H1 (cell line): Measurements from ENCODE around the gene F13B. TPM values are rescaled to one million over a fixed set of nuclear protein-coding genes. Genes with fewer than 3 reads are reported as not detected.

Source experiments
- CTCF ChIA-PET: fragments of 300-600 bp; sonication (Branson Sonifier 250); formaldehyde crosslinking; loops from one replicate; lab custom pipeline; 2021; ENCODE audit not compliant: partially characterized antibody; lab: Charles Lee
- POLR2A ChIA-PET: fragments of 300-600 bp; sonication (Branson Sonifier 250); formaldehyde crosslinking; loops from one replicate; lab custom pipeline; 2021; ENCODE audit warnings: inconsistent platforms; ENCODE audit not compliant: partially characterized antibody; lab: Charles Lee
- DNase-seq, 2 experiments: peaks; one replicate each; pipeline versions ENCODE4 v3.0.0 to v3.0.0-alpha.2; 2010 to 2022; ENCODE audit warnings: low spot score in 2 of 2, low read depth in 1 of 2, mixed read lengths in 1 of 2
- FAIRE-seq: peaks from 2 replicates; lab custom pipeline; 2011; peaks lifted over from hg19 to GRCh38; lab: Jason Lieb, UNC
- H2AFZ ChIP-seq: 2 replicates; pipeline ENCODE4 v1.8.1; 2012; ENCODE audit warnings: low read length, inconsistent platforms
- H2AK5ac ChIP-seq: 2 replicates; pipeline ENCODE4 v1.6.1; 2013; ENCODE audit warnings: low read depth, low read length
- H2BK120ac ChIP-seq: replicated peaks from 2 replicates; pipeline ENCODE3; 2013; ENCODE audit warnings: low read depth, low read length, inconsistent platforms
- H2BK12ac ChIP-seq: 2 replicates; pipeline ENCODE4 v1.6.1; 2013; ENCODE audit warnings: low read depth, low read length
- H2BK15ac ChIP-seq: 2 replicates; pipeline ENCODE4 v1.6.1; 2013; ENCODE audit warnings: low read length
- H2BK20ac ChIP-seq: 2 replicates; pipeline ENCODE4 v1.6.1; 2013; ENCODE audit warnings: low read length
- H2BK5ac ChIP-seq: 2 replicates; pipeline ENCODE4 v1.6.1; 2013; ENCODE audit warnings: low read depth, low read length
- H3K14ac ChIP-seq: 2 replicates; pipeline ENCODE4 v1.6.1; 2013; ENCODE audit warnings: inconsistent platforms; ENCODE audit not compliant: insufficient read length
- H3K18ac ChIP-seq: 2 replicates; pipeline ENCODE4 v1.6.1; 2013; ENCODE audit warnings: low read length; ENCODE audit errors: extremely low read depth
- H3K23ac ChIP-seq: 2 replicates; pipeline ENCODE4 v1.6.1; 2013; ENCODE audit warnings: inconsistent platforms; ENCODE audit not compliant: insufficient read length
- H3K23me2 ChIP-seq: 2 replicates; pipeline ENCODE4 v1.6.1; 2013; ENCODE audit warnings: low read depth, low read length
- H3K27ac ChIP-seq: 2 replicates; pipeline ENCODE4 v1.6.1; 2011; ENCODE audit warnings: low read depth, low read length, inconsistent platforms
- H3K27me3 ChIP-seq, 4 experiments: replicated peaks in 1 of 4; 1 replicate in 1 of 4; 2 replicates in 3 of 4; pipeline versions ENCODE4 v1.6.1 to v1.8.1; 2011 to 2013; ENCODE audit warnings: low read length in 3 of 4, mild to moderate bottlenecking in 3 of 4, inconsistent platforms in 2 of 4, mixed read lengths in 2 of 4, moderate library complexity in 1 of 4; ENCODE audit not compliant: control insufficient read depth in 3 of 4, insufficient read depth in 3 of 4; ENCODE audit errors: extremely low read depth in 1 of 4
- H3K36me3 ChIP-seq, 4 experiments: 2 replicates each; pipeline versions ENCODE4 v1.6.1 to v1.8.1; 2011 to 2013; ENCODE audit warnings: mild to moderate bottlenecking in 4 of 4, low read length in 3 of 4, moderate library complexity in 2 of 4, control low read depth in 1 of 4, inconsistent platforms in 1 of 4; ENCODE audit not compliant: insufficient read depth in 4 of 4, control insufficient read depth in 2 of 4
- H3K4ac ChIP-seq: replicated peaks from 2 replicates; pipeline ENCODE3; 2013; ENCODE audit warnings: low read length, low read depth, mixed read lengths, inconsistent platforms; ENCODE audit not compliant: insufficient read length
- H3K4me1 ChIP-seq, 4 experiments: replicated peaks in 1 of 4; 1 replicate in 1 of 4; 2 replicates in 3 of 4; pipeline versions ENCODE4 v1.6.1 to v1.8.1; 2011 to 2013; ENCODE audit warnings: low read length in 3 of 4, inconsistent platforms in 2 of 4, mixed read lengths in 1 of 4; ENCODE audit not compliant: insufficient read depth in 4 of 4, control insufficient read depth in 3 of 4
- H3K4me2 ChIP-seq, 2 experiments: 2 replicates each; pipeline versions ENCODE4 v1.6.1 to v1.8.1; 2011 to 2013; ENCODE audit warnings: low read depth in 2 of 2, low read length in 2 of 2, control low read depth in 1 of 2, inconsistent platforms in 1 of 2, mild to moderate bottlenecking in 1 of 2; ENCODE audit not compliant: insufficient read depth in 1 of 2
- H3K4me3 ChIP-seq, 4 experiments: fragments of 200-600, 300-600 bp in 1 of 4; sonication (generic), shearing (Covaris generic), sonication (Bioruptor Twin) in 1 of 4; 2 replicates each; pipeline versions ENCODE4 v1.5.1 to v1.8.1; 2011 to 2016; ENCODE audit warnings: low read length in 4 of 4, low read depth in 3 of 4, control low read depth in 2 of 4, inconsistent platforms in 2 of 4, mild to moderate bottlenecking in 2 of 4, mixed read lengths in 1 of 4, moderate library complexity in 1 of 4; ENCODE audit not compliant: insufficient read depth in 2 of 4; ENCODE audit errors: extremely low read depth in 1 of 4
- H3K56ac ChIP-seq: replicated peaks from 2 replicates; pipeline ENCODE3; 2013; ENCODE audit warnings: low read depth, mild to moderate bottlenecking, mixed read lengths, low read length, inconsistent platforms; ENCODE audit not compliant: insufficient read length
- H3K79me1 ChIP-seq: 2 replicates; pipeline ENCODE4 v1.6.1; 2013; ENCODE audit warnings: low read depth, low read length, control low read depth
- H3K79me2 ChIP-seq, 2 experiments: 2 replicates each; pipeline versions ENCODE4 v1.6.1 to v1.8.1; 2012 to 2013; ENCODE audit warnings: low read length in 2 of 2, mild to moderate bottlenecking in 2 of 2, inconsistent platforms in 1 of 2; ENCODE audit not compliant: insufficient read depth in 2 of 2, control insufficient read depth in 1 of 2
- H3K9ac ChIP-seq, 4 experiments: replicated peaks in 1 of 4; 1 replicate in 1 of 4; 2 replicates in 3 of 4; pipeline versions ENCODE4 v1.6.1 to v1.8.1; 2011 to 2013; ENCODE audit warnings: low read depth in 3 of 4, low read length in 3 of 4, control low read depth in 2 of 4, mild to moderate bottlenecking in 2 of 4, moderate library complexity in 2 of 4, inconsistent platforms in 1 of 4; ENCODE audit errors: extremely low read depth in 1 of 4
- H3K9me3 ChIP-seq, 2 experiments: 2 replicates each; pipeline versions ENCODE4 v1.6.1 to v1.8.1; 2012 to 2013; ENCODE audit warnings: mild to moderate bottlenecking in 2 of 2, moderate library complexity in 2 of 2, control low read depth in 1 of 2, inconsistent platforms in 1 of 2, low read depth in 1 of 2, low read length in 1 of 2, mixed read lengths in 1 of 2; ENCODE audit not compliant: insufficient read depth in 2 of 2
- H4K20me1 ChIP-seq, 2 experiments: replicated peaks in 1 of 2; 2 replicates each; pipeline versions ENCODE3 to v1.8.1; 2011 to 2013; ENCODE audit warnings: inconsistent platforms in 2 of 2, low read length in 2 of 2, mild to moderate bottlenecking in 1 of 2; ENCODE audit not compliant: insufficient read depth in 2 of 2, control insufficient read depth in 1 of 2
- H4K5ac ChIP-seq: 2 replicates; pipeline ENCODE4 v1.6.1; 2013; ENCODE audit warnings: low read length, low read depth, mixed read lengths, inconsistent platforms; ENCODE audit not compliant: insufficient read length
- H4K8ac ChIP-seq: 2 replicates; pipeline ENCODE4 v1.8.0; 2013; ENCODE audit warnings: mild to moderate bottlenecking, moderate library complexity, low read length, inconsistent platforms; ENCODE audit not compliant: insufficient read depth; ENCODE audit errors: extremely low read depth
- H4K91ac ChIP-seq: replicated peaks from 2 replicates; pipeline ENCODE3; 2013; ENCODE audit warnings: low read length, mixed read lengths, inconsistent platforms; ENCODE audit not compliant: insufficient read length
- BACH1 ChIP-seq: IDR thresholded peaks from 2 replicates; pipeline ENCODE4 v1.6.1; 2012; ENCODE audit warnings: low read length, improper control_type of control experiment
- CEBPB ChIP-seq: IDR thresholded peaks from 2 replicates; pipeline ENCODE4 v1.6.1; 2012; ENCODE audit warnings: low read depth, low read length
- CHD2 ChIP-seq: IDR thresholded peaks from 2 replicates; pipeline ENCODE4 v1.6.1; 2012; ENCODE audit warnings: low read length, improper control_type of control experiment
- CTBP2 ChIP-seq: IDR thresholded peaks from 2 replicates; pipeline ENCODE4 v1.7.0; 2011; ENCODE audit warnings: borderline replicate concordance, mild to moderate bottlenecking, moderate library complexity, mixed read lengths, low read length; ENCODE audit not compliant: insufficient read depth, insufficient read length
- PHF8 ChIP-seq: fragments of 200-600 bp; sonication (generic); conservative IDR thresholded peaks from 2 replicates; pipeline ENCODE4 v1.7.1; 2012; ENCODE audit warnings: low read depth, mild to moderate bottlenecking, inconsistent platforms, low read length, moderate library complexity
- POU5F1 ChIP-seq: IDR thresholded peaks from 2 replicates; pipeline ENCODE4 v1.6.1; 2011; ENCODE audit warnings: low read depth, mild to moderate bottlenecking, low read length, moderate library complexity
- RBBP5 ChIP-seq: IDR thresholded peaks from 2 replicates; pipeline ENCODE4 v1.7.1; 2012; ENCODE audit warnings: low read depth, mild to moderate bottlenecking, inconsistent platforms, low read length, moderate library complexity, borderline replicate concordance
- TBP ChIP-seq: IDR thresholded peaks from 2 replicates; pipeline ENCODE4 v1.6.1; 2011; ENCODE audit warnings: low read depth, low read length, improper control_type of control experiment
- TEAD4 ChIP-seq: IDR thresholded peaks from 2 replicates; pipeline ENCODE4 v1.6.1; 2012; ENCODE audit warnings: low read depth, low read length, inconsistent platforms, mixed read lengths
- YY1 ChIP-seq: IDR thresholded peaks from 2 replicates; pipeline ENCODE4 v1.6.1; 2011; ENCODE audit warnings: low read depth, mild to moderate bottlenecking, low read length
- ZNF274 ChIP-seq: IDR thresholded peaks from 2 replicates; pipeline ENCODE4 v1.7.0; 2012; ENCODE audit warnings: low read length, borderline replicate concordance; ENCODE audit errors: extremely low read depth
- WGBS, 2 experiments: shearing (Covaris generic) in 1 of 2; methylation state at CpG; one replicate each; pipeline versions ENCODE4 v1.1.6 to v1.1.7; 2013 to 2015; ENCODE audit warnings: low lambda C conversion rate in 2 of 2, mixed read lengths in 2 of 2, inconsistent platforms in 1 of 2, low coverage in 1 of 2, missing lambda C conversion rate in 1 of 2; ENCODE audit not compliant: insufficient replicate concordance in 2 of 2, insufficient coverage in 1 of 2, insufficient read length in 1 of 2; ENCODE audit errors: extremely low coverage in 1 of 2, missing lambda C conversion rate in 1 of 2; 5-methylcytosine and 5-hydroxymethylcytosine counted together
- polyA plus RNA-seq, 7 experiments: library from polyadenylated mRNA; depleted of rRNA in 3 of 7; stranded (reverse) in 5 of 7; unstranded in 2 of 7; fragments of >200 nt in 5 of 7; fragments of 200-250 nt in 2 of 7; gene quantifications; 1 replicate in 5 of 7; 2 replicates in 1 of 7; 4 replicates in 1 of 7; pipeline versions ENCODE4 v1.2.1 to v1.2.3, GENCODE V29; 2011 to 2013; ENCODE audit warnings: missing spikeins in 2 of 7, mixed read lengths in 2 of 7
- total RNA-seq: library from RNA; stranded (reverse); fragmentation: NEBNext Ultra II Directional; extraction: Animal tissue kit (Norgen Biotek cat#: 25700); gene quantifications from 2 replicates; pipeline ENCODE4 v1.2.1, GENCODE V29; 2021
- TF ChIP-seq, protein P1 (sequence below): IDR thresholded peaks from 2 replicates; pipeline ENCODE4 v1.6.1; 2012; ENCODE audit warnings: inconsistent platforms

F13B gene
- total and polyA plus RNA-seq, 2 of the 8 experiments (the other 6 are each of a cell fraction or from before 2014, with no cell fraction given) = not detected

DNA sequence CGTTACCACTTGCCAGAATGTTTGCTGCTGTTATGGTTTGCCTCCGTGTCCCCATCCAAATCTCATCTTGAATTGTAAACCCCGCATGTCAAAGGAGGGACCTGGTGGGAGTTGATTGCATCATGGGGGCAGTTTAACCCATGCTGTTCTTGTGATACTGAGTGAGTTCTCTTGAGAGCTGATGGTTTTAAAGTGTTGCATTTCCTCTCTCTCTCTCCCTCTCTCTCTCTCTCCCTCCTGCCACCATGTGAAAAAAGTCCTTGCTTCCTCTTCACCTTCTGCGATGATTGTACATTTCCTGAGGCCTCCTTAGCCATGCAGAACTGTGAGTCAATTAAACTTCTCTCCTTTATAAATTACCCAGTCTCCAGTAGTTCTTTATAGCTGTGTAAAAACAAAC lies 45.3 kb downstream of the F13B start:
- Histone ChIP-seq H3K79me1 (no peaks in the 10 kb centered on the region), H4K8ac (no peak overlapping the region), H3K9me3 (no peaks in the 10 kb centered on the region), H4K20me1 (no peaks in the 10 kb centered on the region), H2BK120ac (no peak overlapping the region), H3K4me1 (no peaks in the 10 kb centered on the region), H3K27ac (no peak overlapping the region), H3K4me2 (no peak overlapping the region), H3K18ac (no peak overlapping the region; the same call in 1 of the 2 replicates), H2AFZ (peak overlapping the region; percentile 63), H4K5ac (no peak overlapping the region), H3K4me3 (no peak overlapping the region), H2BK12ac (no peak overlapping the region), H4K91ac (no peak overlapping the region), H3K4ac (no peak overlapping the region), H3K14ac (no peak overlapping the region), H3K79me2 (no peaks in the 10 kb centered on the region), H2BK5ac (no peak overlapping the region), H2AK5ac (no peak overlapping the region), H2BK20ac (no peak overlapping the region), H3K23ac (no peak overlapping the region), H3K23me2 (no peaks in the 10 kb centered on the region), H3K36me3 (no peaks in the 10 kb centered on the region), H3K27me3 (no peaks in the 10 kb centered on the region), H3K9ac (no peak overlapping the region), H2BK15ac (no peak overlapping the region), H3K56ac (no peak overlapping the region)
- WGBS, 2 experiments = 53% methylated on average over 4 of the region's 4 CpGs; no CpG with 5 or more reads in 1 of the 2 experiments
- ChIA-PET POLR2A (interaction anchor here (0.6 kb wide), 1 partner anchor 39 kb away, joined by 3 read pairs; no protein-coding TSS in a partner anchor), CTCF (interaction anchor here (0.6 to 1.3 kb wide), 3 partner anchors 7 to 294 kb away, joined by 3 read pairs; no protein-coding TSS in a partner anchor)
- FAIRE-seq (no peak), DNase-seq (no peak)
- TF ChIP-seq ZNF274 = no peak
- no peak for TF ChIP-seq CTBP2
- no peak for TF ChIP-seq PHF8
- TF ChIP-seq TEAD4 = no peak
- TF ChIP-seq CEBPB = peak; percentile 89
- no peak for TF ChIP-seq TBP
- TF ChIP-seq POU5F1 = 0 out of 2 replicates have a peak, but pooled peaks have one; percentile 9
- no peak for TF ChIP-seq YY1
- no peak for TF ChIP-seq CHD2
- no peak for TF ChIP-seq BACH1
- TF ChIP-seq RBBP5 = no peak
- TF ChIP-seq, protein P1, sequence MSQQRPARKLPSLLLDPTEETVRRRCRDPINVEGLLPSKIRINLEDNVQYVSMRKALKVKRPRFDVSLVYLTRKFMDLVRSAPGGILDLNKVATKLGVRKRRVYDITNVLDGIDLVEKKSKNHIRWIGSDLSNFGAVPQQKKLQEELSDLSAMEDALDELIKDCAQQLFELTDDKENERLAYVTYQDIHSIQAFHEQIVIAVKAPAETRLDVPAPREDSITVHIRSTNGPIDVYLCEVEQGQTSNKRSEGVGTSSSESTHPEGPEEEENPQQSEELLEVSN = 0 out of 2 replicates have a peak, but pooled peaks have one; percentile 24
